ENCODE data around the gene ZNF501. TPM values are rescaled to one million over a fixed set of nuclear protein-coding genes. Genes with fewer than 3 reads are reported as not detected.

The ZNF501 gene
- total and polyA plus RNA-seq, 2 of the 13 experiments (the other 11 are each of a cell fraction or from before 2014, with no cell fraction given) = 2.4 to 2.8 TPM

GRCh38 chr3:44761424-44762169 lies 32.2 kb downstream of the ZNF501 start, which contains the start of the genes KIAA1143 and KIF15 (continued):
- TF ChIP-seq POLR2G (IDR thresholded peaks at IDR 0.05; ENCODE audit: low read depth, low read length) = peak; percentile 91
- TF ChIP-seq ZNF124 (CRISPR knock-in tag; IDR thresholded peaks at IDR 0.05) = 0 out of 2 replicates have a peak, but pooled peaks have one; percentile 61
- peak; percentile 67 for TF ChIP-seq ELF4 (CRISPR knock-in tag; IDR thresholded peaks at IDR 0.05; ENCODE audit: borderline replicate concordance)
- peak; percentile 90 for TF ChIP-seq REXO4 (CRISPR knock-in tag; IDR thresholded peaks at IDR 0.05; ENCODE audit: borderline replicate concordance)
- TF ChIP-seq ZNF597 (CRISPR knock-in tag; IDR thresholded peaks at IDR 0.05) = no peak
- peak; percentile 97 for TF ChIP-seq YEATS4 (CRISPR knock-in tag; IDR thresholded peaks at IDR 0.05; ENCODE audit: borderline replicate concordance)
- peak; percentile 99 for TF ChIP-seq SIN3A (IDR thresholded peaks at IDR 0.05; ENCODE audit: borderline replicate concordance, low read depth, low read length)
- TF ChIP-seq ZNF274 (CRISPR knock-in tag; IDR thresholded peaks at IDR 0.05) = peak; percentile 94
- no peak for TF ChIP-seq RAD51 (IDR thresholded peaks at IDR 0.05; ENCODE audit: borderline replicate concordance)
- peak; percentile 87 for TF ChIP-seq ELF1 (CRISPR knock-in tag; IDR thresholded peaks at IDR 0.05)
- TF ChIP-seq FOXA3 (CRISPR knock-in tag; IDR thresholded peaks at IDR 0.05) = peak; percentile 76
- TF ChIP-seq ZGPAT (CRISPR knock-in tag; IDR thresholded peaks at IDR 0.05) = peak; percentile 93
- TF ChIP-seq MTF2 (CRISPR knock-in tag; IDR thresholded peaks at IDR 0.05; ENCODE audit: borderline replicate concordance) = peak; percentile 60; the same call in 1 of the 2 replicates
- peak; percentile 98; the same call in 1 of the 2 replicates for TF ChIP-seq ZSCAN21 (CRISPR knock-in tag; IDR thresholded peaks at IDR 0.05; ENCODE audit: borderline replicate concordance)
- TF ChIP-seq EED (CRISPR knock-in tag; IDR thresholded peaks at IDR 0.05) = peak; percentile 58; the same call in 1 of the 2 replicates
- peak; percentile 85; the same call in 1 of the 2 replicates for TF ChIP-seq ZNF329 (CRISPR knock-in tag; IDR thresholded peaks at IDR 0.05; ENCODE audit: low read depth)
- peak; percentile 29 for TF ChIP-seq ZEB1 (IDR thresholded peaks at IDR 0.05; ENCODE audit: insufficient replicate concordance, low read depth)
- no peak for TF ChIP-seq ZNF296 (CRISPR knock-in tag; conservative IDR thresholded peaks at IDR 0.05)
- TF ChIP-seq ZNF781 (CRISPR knock-in tag; IDR thresholded peaks at IDR 0.05; ENCODE audit: borderline replicate concordance, not compliant biosample characterization) = no peak
- no peak for TF ChIP-seq AGO1 (IDR thresholded peaks at IDR 0.05; ENCODE audit: low read depth, low read length, poor library complexity, severe bottlenecking)
- TF ChIP-seq ZNF282 (IDR thresholded peaks at IDR 0.05; ENCODE audit: partially characterized antibody) = no peak

Measured in HepG2 (cell line).